Breast epithelium (tissue), 3 donors: ENCODE data around the gene TOP1.

Experiments
- CTCF ChIP-seq, 3 donors: fragments of 450-650 bp; IDR thresholded peaks; one replicate each; pipeline ENCODE4 v1.5.1; 2016 to 2017; ENCODE audit warnings: antibody characterized with exemption in 3 of 3, mild to moderate bottlenecking in 3 of 3, moderate library complexity in 3 of 3
- POLR2A ChIP-seq: fragments of 450-650 bp; IDR thresholded peaks from one replicate; pipeline ENCODE4 v1.6.1; 2016; ENCODE audit warnings: antibody characterized with exemption, mild to moderate bottlenecking, moderate library complexity
- POLR2AphosphoS5 ChIP-seq, 3 donors: sonication (generic); formaldehyde crosslinking; IDR thresholded peaks; one replicate each; pipeline ENCODE4 v1.6.1; 2017; ENCODE audit warnings: antibody characterized with exemption in 3 of 3

- TF ChIP-seq CTCF (IDR thresholded peaks at IDR 0.05) (no peak), POLR2A (no peak), POLR2AphosphoS5 (IDR thresholded peaks at IDR 0.05) (no peak)
Observed at GRCh38 chr20:41151134-41151869, 122.7 kb downstream of the TOP1 start.
